Measurements from ENCODE around the gene DMRTC2.

DNA sequence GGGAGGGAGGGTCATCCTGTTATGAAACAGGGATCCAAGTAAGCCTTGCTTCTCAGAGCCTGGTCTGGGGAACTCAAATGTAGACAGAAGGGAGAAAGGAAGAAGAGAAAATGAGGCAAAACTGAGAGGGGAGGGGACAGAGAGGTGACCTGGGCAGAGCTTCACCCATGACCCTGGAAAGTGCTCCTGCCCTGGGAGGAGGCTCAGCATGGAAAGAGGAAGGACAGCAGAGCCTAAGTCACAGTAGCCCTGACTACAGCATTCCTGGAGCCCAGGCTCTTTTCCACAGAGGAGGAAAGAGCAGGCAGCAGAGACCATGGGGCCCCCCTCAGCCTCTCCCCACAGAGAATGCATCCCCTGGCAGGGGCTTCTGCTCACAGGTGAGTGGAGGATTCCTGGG, 48.5 kb upstream of the DMRTC2 start, which contains the start of gene CEACAM3:
- TF ChIP-seq EGR1 (IDR thresholded peaks at IDR 0.05; ENCODE audit: borderline replicate concordance, low read depth, low read length) (no peak), POLR2A (IDR thresholded peaks at IDR 0.05; ENCODE audit: control extremely low read depth in 1 of 2, low read depth in 2 of 2, low read length in 2 of 2) (no peak), RAD21 (IDR thresholded peaks at IDR 0.05 in 1 of 2, conservative IDR thresholded peaks at IDR 0.05 in 1 of 2; ENCODE audit: low read depth in 2 of 2, low read length in 2 of 2) (no peak), TAF7 (optimal IDR thresholded peaks at IDR 0.05; ENCODE audit: borderline replicate concordance, low read depth, low read length) (no peak), TCF12 (IDR thresholded peaks at IDR 0.05; ENCODE audit: low read depth, low read length) (no peak), POLR2AphosphoS5 (IDR thresholded peaks at IDR 0.05; ENCODE audit: low read depth, low read length) (no peak), CREB1 (IDR thresholded peaks at IDR 0.05) (no peak)
- TF ChIP-seq, protein P1, sequence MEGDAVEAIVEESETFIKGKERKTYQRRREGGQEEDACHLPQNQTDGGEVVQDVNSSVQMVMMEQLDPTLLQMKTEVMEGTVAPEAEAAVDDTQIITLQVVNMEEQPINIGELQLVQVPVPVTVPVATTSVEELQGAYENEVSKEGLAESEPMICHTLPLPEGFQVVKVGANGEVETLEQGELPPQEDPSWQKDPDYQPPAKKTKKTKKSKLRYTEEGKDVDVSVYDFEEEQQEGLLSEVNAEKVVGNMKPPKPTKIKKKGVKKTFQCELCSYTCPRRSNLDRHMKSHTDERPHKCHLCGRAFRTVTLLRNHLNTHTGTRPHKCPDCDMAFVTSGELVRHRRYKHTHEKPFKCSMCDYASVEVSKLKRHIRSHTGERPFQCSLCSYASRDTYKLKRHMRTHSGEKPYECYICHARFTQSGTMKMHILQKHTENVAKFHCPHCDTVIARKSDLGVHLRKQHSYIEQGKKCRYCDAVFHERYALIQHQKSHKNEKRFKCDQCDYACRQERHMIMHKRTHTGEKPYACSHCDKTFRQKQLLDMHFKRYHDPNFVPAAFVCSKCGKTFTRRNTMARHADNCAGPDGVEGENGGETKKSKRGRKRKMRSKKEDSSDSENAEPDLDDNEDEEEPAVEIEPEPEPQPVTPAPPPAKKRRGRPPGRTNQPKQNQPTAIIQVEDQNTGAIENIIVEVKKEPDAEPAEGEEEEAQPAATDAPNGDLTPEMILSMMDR (IDR thresholded peaks at IDR 0.05; ENCODE audit: control extremely low read depth in 1 of 3, insufficient read depth in 1 of 3, low read depth in 1 of 3, low read length in 3 of 3): no peak
